Activated naive CD8-positive, alpha-beta T cell treated with anti-CD3 and anti-CD28 coated beads for 36 hours (primary cell): ENCODE results near the gene C10orf67. TPM values are rescaled to one million over a fixed set of nuclear protein-coding genes. Genes with fewer than 3 reads are reported as not detected.
"Not testable (repeated sequence)": the region's sequence is repeated elsewhere in the genome, so short reads cannot be mapped to it uniquely, and the experiment has no call there.

ENCODE experiments used
- DNase-seq: peaks from one replicate; pipeline ENCODE4 v3.0.0; 2021
- H3K27ac Mint-ChIP-seq: one replicate; pipeline ENCODE4 v1.8.0; 2022; ENCODE audit warnings: mild to moderate bottlenecking, moderate library complexity, mixed read lengths
- H3K27me3 Mint-ChIP-seq: one replicate; pipeline ENCODE4 v1.8.0; 2022; ENCODE audit warnings: mild to moderate bottlenecking, mixed read lengths
- H3K36me3 Mint-ChIP-seq: one replicate; pipeline ENCODE4 v1.8.0; 2021; ENCODE audit warnings: mild to moderate bottlenecking, mixed read lengths
- H3K4me1 Mint-ChIP-seq: one replicate; pipeline ENCODE4 v1.8.0; 2021; ENCODE audit warnings: mixed read lengths
- H3K4me3 Mint-ChIP-seq: one replicate; pipeline ENCODE4 v1.8.0; 2022; ENCODE audit warnings: mild to moderate bottlenecking, moderate library complexity, mixed read lengths
- H3K9me3 Mint-ChIP-seq: one replicate; pipeline ENCODE4 v1.8.0; 2022; ENCODE audit warnings: mixed read lengths
- total RNA-seq, 2 experiments: library from RNA; stranded (reverse); gene quantifications; one replicate each; pipeline ENCODE4 v1.2.3, GENCODE V29; 2021

C10orf67 gene
- total RNA-seq, 2 experiments from 2014 or later: 0.45 to 0.60 TPM

GRCh38 chr10:23283680-23284079 lies 60.9 kb downstream of the C10orf67 start:
- H3K4me3 Mint-ChIP-seq: no peak overlapping the region
- peaks cover 4% of the 10 kb centered on the region for H3K9me3 Mint-ChIP-seq
- no peaks in the 10 kb centered on the region for H3K36me3 Mint-ChIP-seq
- no peak overlapping the region for H3K27ac Mint-ChIP-seq
- no peak for DNase-seq
- H3K4me1 Mint-ChIP-seq: peaks cover 2% of the 10 kb centered on the region
- peaks cover 18% of the 10 kb centered on the region for H3K27me3 Mint-ChIP-seq

GRCh38 chr10:23281044-23281433 lies 63.6 kb downstream of the C10orf67 start:
- no peak overlapping the region for H3K4me3 Mint-ChIP-seq
- DNase-seq: no peak
- H3K27ac Mint-ChIP-seq: no peak overlapping the region

GRCh38 chr10:23280419-23281043 lies 64.1 kb downstream of the C10orf67 start:
- Mint-ChIP-seq H3K4me1 (peaks cover 2% of the 10 kb centered on the region), H3K9me3 (peaks cover 1% of the 10 kb centered on the region), H3K27me3 (peaks cover 27% of the 10 kb centered on the region), H3K27ac (no peak overlapping the region), H3K4me3 (no peak overlapping the region), H3K36me3 (no peaks in the 10 kb centered on the region)
- DNase-seq: no peak

More at GRCh38 chr10:23281044-23281433, 63.6 kb downstream of the C10orf67 start:
- Mint-ChIP-seq H3K4me1 (peaks cover 2% of the 10 kb centered on the region), H3K27me3 (peaks cover 27% of the 10 kb centered on the region), H3K36me3 (no peaks in the 10 kb centered on the region), H3K9me3 (no peaks in the 10 kb centered on the region)

- H3K4me3 Mint-ChIP-seq: no peak overlapping the region
- peaks cover 12% of the 10 kb centered on the region for H3K9me3 Mint-ChIP-seq
- no peak overlapping the region for H3K27ac Mint-ChIP-seq
- no peak for DNase-seq
- H3K27me3 Mint-ChIP-seq: peaks cover 11% of the 10 kb centered on the region
- H3K36me3 Mint-ChIP-seq: no peaks in the 10 kb centered on the region
- no peaks in the 10 kb centered on the region for H3K4me1 Mint-ChIP-seq
These were observed 69.2 kb downstream of the C10orf67 start for GRCh38 chr10:23275355-23275754.

- H3K36me3 Mint-ChIP-seq, DNase-seq, H3K27ac Mint-ChIP-seq, H3K4me3 Mint-ChIP-seq, H3K4me1 Mint-ChIP-seq: not testable (repeated sequence)
- H3K27me3 Mint-ChIP-seq: peaks cover 10% of the 10 kb centered on the region
- peaks cover 12% of the 10 kb centered on the region for H3K9me3 Mint-ChIP-seq
These were observed 70.4 kb downstream of the C10orf67 start for GRCh38 chr10:23274179-23274578.

- no peak overlapping the region for H3K4me3 Mint-ChIP-seq
- H3K27me3 Mint-ChIP-seq: peaks cover 4% of the 10 kb centered on the region
- no peaks in the 10 kb centered on the region for H3K4me1 Mint-ChIP-seq
- no peak overlapping the region for H3K27ac Mint-ChIP-seq
- no peak for DNase-seq
- no peaks in the 10 kb centered on the region for H3K36me3 Mint-ChIP-seq
- peaks cover 11% of the 10 kb centered on the region for H3K9me3 Mint-ChIP-seq
These were observed 74.1 kb downstream of the C10orf67 start for GRCh38 chr10:23270531-23270930.

GRCh38 chr10:23263441-23264164 lies 81.0 kb downstream of the C10orf67 start:
- no peaks in the 10 kb centered on the region for H3K9me3 Mint-ChIP-seq
- DNase-seq: no peak

GRCh38 chr10:23262928-23263327 lies 81.7 kb downstream of the C10orf67 start:
- DNase-seq: no peak
- no peak overlapping the region for H3K27ac Mint-ChIP-seq
- no peaks in the 10 kb centered on the region for H3K9me3 Mint-ChIP-seq
- H3K36me3 Mint-ChIP-seq: no peaks in the 10 kb centered on the region
- H3K27me3 Mint-ChIP-seq: peaks cover 20% of the 10 kb centered on the region
- H3K4me3 Mint-ChIP-seq: no peak overlapping the region
- no peaks in the 10 kb centered on the region for H3K4me1 Mint-ChIP-seq

More at GRCh38 chr10:23263441-23264164, 81.0 kb downstream of the C10orf67 start:
- Mint-ChIP-seq H3K4me1 (no peaks in the 10 kb centered on the region), H3K36me3 (no peaks in the 10 kb centered on the region), H3K4me3 (no peak overlapping the region), H3K27me3 (peaks cover 20% of the 10 kb centered on the region), H3K27ac (no peak overlapping the region)

GRCh38 chr10:23258516-23258915 lies 86.1 kb downstream of the C10orf67 start:
- Mint-ChIP-seq H3K4me3 (no peak overlapping the region), H3K36me3 (no peaks in the 10 kb centered on the region), H3K27me3 (peaks cover 23% of the 10 kb centered on the region), H3K9me3 (no peaks in the 10 kb centered on the region), H3K4me1 (no peaks in the 10 kb centered on the region), H3K27ac (no peak overlapping the region)
- no peak for DNase-seq

GRCh38 chr10:23253780-23254179 lies 90.8 kb downstream of the C10orf67 start:
- peaks cover 2% of the 10 kb centered on the region for H3K9me3 Mint-ChIP-seq
- H3K4me1 Mint-ChIP-seq: no peaks in the 10 kb centered on the region

GRCh38 chr10:23252859-23253258 lies 91.7 kb downstream of the C10orf67 start:
- H3K4me1 Mint-ChIP-seq, H3K36me3 Mint-ChIP-seq, H3K4me3 Mint-ChIP-seq, H3K9me3 Mint-ChIP-seq, DNase-seq, H3K27ac Mint-ChIP-seq: not testable (repeated sequence)
- peaks cover 11% of the 10 kb centered on the region for H3K27me3 Mint-ChIP-seq

More at GRCh38 chr10:23253780-23254179, 90.8 kb downstream of the C10orf67 start:
- no peaks in the 10 kb centered on the region for H3K36me3 Mint-ChIP-seq
- peaks cover 11% of the 10 kb centered on the region for H3K27me3 Mint-ChIP-seq
- H3K4me3 Mint-ChIP-seq: no peak overlapping the region
- no peak overlapping the region for H3K27ac Mint-ChIP-seq
- no peak for DNase-seq

GRCh38 chr10:23241779-23242178 lies 102.8 kb downstream of the C10orf67 start:
- not testable (repeated sequence) for H3K4me1 Mint-ChIP-seq, H3K27ac Mint-ChIP-seq, H3K36me3 Mint-ChIP-seq, H3K4me3 Mint-ChIP-seq, DNase-seq
- peaks cover 14% of the 10 kb centered on the region for H3K27me3 Mint-ChIP-seq
- peaks cover 15% of the 10 kb centered on the region for H3K9me3 Mint-ChIP-seq

- no peak for DNase-seq
- Mint-ChIP-seq H3K27me3 (peaks cover 18% of the 10 kb centered on the region), H3K4me3 (no peak overlapping the region), H3K27ac (no peak overlapping the region), H3K9me3 (peaks cover 12% of the 10 kb centered on the region), H3K36me3 (peaks cover 2% of the 10 kb centered on the region), H3K4me1 (no peaks in the 10 kb centered on the region)
These were observed 106.6 kb downstream of the C10orf67 start for GRCh38 chr10:23238015-23238414.

- Mint-ChIP-seq H3K9me3 (peaks cover 3% of the 10 kb centered on the region), H3K36me3 (peaks cover 2% of the 10 kb centered on the region), H3K4me1 (no peaks in the 10 kb centered on the region), H3K27ac (no peak overlapping the region), H3K4me3 (no peak overlapping the region), H3K27me3 (peaks cover 13% of the 10 kb centered on the region)
- DNase-seq: no peak
These were observed 114.0 kb downstream of the C10orf67 start for GRCh38 chr10:23230582-23230981.

- H3K27me3 Mint-ChIP-seq: peaks cover 25% of the 10 kb centered on the region
- H3K4me3 Mint-ChIP-seq: no peak overlapping the region
- H3K27ac Mint-ChIP-seq: no peak overlapping the region
- no peaks in the 10 kb centered on the region for H3K36me3 Mint-ChIP-seq
- H3K9me3 Mint-ChIP-seq: no peaks in the 10 kb centered on the region
- DNase-seq: no peak
- H3K4me1 Mint-ChIP-seq: no peaks in the 10 kb centered on the region
These were observed 127.1 kb downstream of the C10orf67 start for GRCh38 chr10:23217471-23217870.
